Adrenal gland (tissue), 12 donors: ENCODE measurements around the gene IMPA2. TPM values are rescaled to one million over a fixed set of nuclear protein-coding genes. Genes with fewer than 3 reads are reported as not detected.
A peak's percentile ranks its signal among the peaks of the same experiment; 100 is the strongest.

ENCODE experiments used
- DNase-seq, 7 donors: peaks; one replicate each; pipeline ENCODE4 v3.0.0-alpha.2; 2019 to 2020
- H3K27ac ChIP-seq, 5 donors: fragments of 200-600 bp; sonication (generic) in 4 of 5; 1 replicate in 3 of 5; 2 replicates in 2 of 5; pipeline versions ENCODE4 v1.5.1 to v1.8.0; 2016 to 2020; ENCODE audit warnings: mild to moderate bottlenecking in 1 of 5
- H3K27me3 ChIP-seq: fragments of 200-600 bp; 2 replicates; pipeline ENCODE4 v1.8.0; 2021
- H3K36me3 ChIP-seq, 2 donors: fragments of 200-600 bp; replicated peaks in 1 of 2; 1 replicate in 1 of 2; 2 replicates in 1 of 2; pipeline versions ENCODE4 v1.5.1 to v1.8.0; 2018 to 2022
- H3K4me1 ChIP-seq, 2 donors: fragments of 200-600 bp; replicated peaks in 1 of 2; 1 replicate in 1 of 2; 2 replicates in 1 of 2; pipeline versions ENCODE4 v1.5.1 to v1.8.0; 2018 to 2021
- H3K4me3 ChIP-seq, 4 donors: fragments of 200-600 bp; sonication (generic) in 3 of 4; one replicate each; pipeline ENCODE4 v1.5.1; 2016 to 2018
- H3K9me3 ChIP-seq, 3 donors: fragments of 200-600 bp; sonication (generic) in 1 of 3; replicated peaks in 1 of 3; 1 replicate in 2 of 3; 2 replicates in 1 of 3; pipeline versions ENCODE4 v1.5.1 to v1.8.0; 2016 to 2021
- CTCF ChIP-seq, 6 experiments: fragments of 450-650 bp in 4 of 6; fragments of 200-600 bp in 2 of 6; sonication (generic) in 1 of 6; IDR thresholded peaks; 1 replicate in 5 of 6; 2 replicates in 1 of 6; pipeline versions ENCODE4 v1.5.1 to v1.8.0; 2016 to 2021; ENCODE audit warnings: antibody characterized with exemption in 6 of 6, mild to moderate bottlenecking in 2 of 6, moderate library complexity in 1 of 6
- POLR2A ChIP-seq, 2 donors: fragments of 450-650 bp; IDR thresholded peaks; one replicate each; pipeline ENCODE4 v1.6.1; 2017; ENCODE audit warnings: antibody characterized with exemption in 2 of 2, mild to moderate bottlenecking in 2 of 2, moderate library complexity in 1 of 2
- WGBS, 4 donors: extraction: QIAGEN DNeasy Blood & Tissue Kit in 2 of 4; methylation state at CpG; one replicate each; pipeline versions ENCODE4 v1.1.5 to v1.1.7; 2013 to 2017; 5-methylcytosine and 5-hydroxymethylcytosine counted together
- intact Hi-C, 2 donors: fragments of 100-400 bp; cut with DNase I; formaldehyde crosslinking; loops; one replicate each; pipeline versions ENCODE4 v1.14.1 to v1.15.0; 2022 to 2023
- polyA plus RNA-seq, 3 donors: library from polyadenylated mRNA; stranded (reverse); fragments of 200-250 nt in 2 of 3; fragments of 350-450 nt in 1 of 3; fragmentation: Illumina TruSeq in 1 of 3; extraction: RNeasy Lipid Tissue Mini Kit (QIAGEN cat#74804) in 1 of 3; gene quantifications; one replicate each; pipeline ENCODE4 v1.2.3, GENCODE V29; 2013 to 2014
- total RNA-seq, 9 donors: library from RNA; depleted of rRNA in 4 of 9; stranded (reverse); fragments of >200 nt in 4 of 9; fragments of 120-200 nt in 1 of 9; fragmentation: NEBNext Ultra II Directional in 1 of 9; extraction: Animal tissue kit (Norgen Biotek cat#: 25700) in 1 of 9; gene quantifications; one replicate each; pipeline versions ENCODE4 v1.1.0 to v1.2.4, GENCODE V29; 2013 to 2023
- donor health status: healthy with polysubstance abuse.
- donor health status: Bipolar disorder and iron deficiency.
- donor health status: DM: yes; HTN: yes; CAD: no.
- donor health status: DM: no; HTN: no; CAD: no.
- donor health status: DM: no; HTN: no; CAD: no.
- donor health status: DM: yes; HTN: yes; CAD: no.

IMPA2 gene
- total and polyA plus RNA-seq, 12 donors, result 7.9 to 41.3 (median 20.4) TPM

DNA sequence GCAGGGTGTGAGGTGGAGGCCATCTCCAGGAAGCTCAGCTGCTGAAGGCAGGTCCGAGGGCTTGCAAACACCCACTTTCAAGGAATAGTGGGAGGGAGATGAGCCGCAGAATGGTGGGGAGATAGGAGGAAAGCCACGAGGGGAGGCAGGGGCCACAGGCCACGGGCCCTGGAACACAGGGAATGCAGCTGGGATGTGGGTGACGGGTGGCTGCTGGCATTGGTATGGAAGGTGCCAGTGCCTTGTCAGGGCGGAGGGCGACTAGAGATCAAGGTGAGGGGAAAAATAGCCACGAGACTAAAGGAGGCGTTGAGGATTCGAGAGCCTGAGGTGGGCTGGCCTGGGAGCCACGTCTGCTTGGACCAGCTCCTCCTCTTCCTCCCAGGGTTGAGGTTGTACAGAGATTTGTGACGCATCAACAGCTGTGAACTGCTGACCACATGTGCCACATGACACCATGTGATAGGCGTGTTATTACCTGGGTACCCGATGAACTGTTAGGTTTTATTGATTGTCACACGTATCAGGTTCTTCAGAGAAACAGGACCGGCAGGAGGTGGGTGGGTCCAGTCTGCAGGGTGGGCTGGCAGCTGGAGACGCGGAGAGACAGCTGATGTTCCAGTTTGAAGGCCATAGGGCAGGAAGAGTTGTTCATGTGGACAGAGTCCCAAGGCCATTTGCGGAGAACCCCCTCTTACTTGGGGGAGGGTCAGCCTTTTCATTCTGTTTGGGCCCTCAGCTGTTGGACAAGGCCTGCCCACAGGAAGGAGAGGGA lies 9.9 kb downstream of the IMPA2 start:
- WGBS, 4 donors, result 89 to 92% (median 91%) methylated on average over 19 of the region's 19 CpGs
- Histone ChIP-seq H3K27me3 (no peaks in the 10 kb centered on the region), H3K9me3 (no peaks in the 10 kb centered on the region), H3K36me3 (no peaks in the 10 kb centered on the region), H3K27ac (no peak overlapping the region), H3K4me1 (peaks cover 0 to 3% of the 10 kb centered on the region in 2 donors), H3K4me3 (no peak overlapping the region)
- intact Hi-C loops, result no loop called here
- no peak for TF ChIP-seq CTCF (IDR thresholded peaks at IDR 0.05)
- TF ChIP-seq POLR2A (IDR thresholded peaks at IDR 0.05), result no peak
- DNase-seq, result peak in 1 of 7 donors; percentile 7

DNA sequence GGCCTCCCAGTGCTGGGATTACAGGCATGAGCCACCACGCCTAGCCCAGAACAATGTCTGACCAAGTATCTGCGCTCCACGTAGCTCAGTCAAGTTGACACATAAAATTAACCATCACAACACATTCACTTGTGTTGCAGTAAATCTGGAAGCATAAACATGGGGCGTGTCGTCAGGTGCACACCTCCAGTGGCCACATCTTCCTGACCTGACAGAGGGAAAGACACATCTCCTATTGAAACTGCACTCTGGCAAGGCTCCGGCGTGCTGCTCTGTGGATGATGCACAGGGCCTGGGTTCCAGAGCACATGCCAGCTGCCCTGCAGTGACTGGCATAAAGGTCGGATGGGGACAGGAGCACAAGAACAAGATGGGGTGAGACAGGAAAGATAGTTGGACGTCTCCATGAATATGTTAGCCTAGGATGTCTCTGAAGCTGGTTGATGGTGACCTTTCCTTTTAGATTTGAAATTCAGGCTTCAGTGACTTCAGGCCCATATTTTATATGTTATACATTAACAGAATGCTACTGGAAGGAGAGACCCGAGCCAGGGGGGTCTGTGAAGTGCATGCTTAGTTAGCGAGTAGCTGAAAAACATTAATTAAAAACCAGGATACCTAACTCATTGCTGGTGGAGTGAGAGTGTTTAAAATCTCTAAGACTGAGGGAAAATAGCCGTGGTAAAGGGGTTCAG lies 10.9 kb downstream of the IMPA2 start:
- Histone ChIP-seq H3K9me3 (no peaks in the 10 kb centered on the region), H3K27ac (no peak overlapping the region), H3K36me3 (no peaks in the 10 kb centered on the region), H3K4me1 (peaks cover 0 to 3% of the 10 kb centered on the region in 2 donors), H3K4me3 (no peak overlapping the region), H3K27me3 (no peaks in the 10 kb centered on the region)
- DNase-seq, result peak in 1 of 7 donors; percentile 8
- 87 to 92% (median 89%) methylated on average over 10 to 12 of the region's 12 CpGs for WGBS, 4 donors
- intact Hi-C loops, result no loop called here
- no peak for TF ChIP-seq POLR2A (IDR thresholded peaks at IDR 0.05)
- no peak for TF ChIP-seq CTCF (IDR thresholded peaks at IDR 0.05)

DNA sequence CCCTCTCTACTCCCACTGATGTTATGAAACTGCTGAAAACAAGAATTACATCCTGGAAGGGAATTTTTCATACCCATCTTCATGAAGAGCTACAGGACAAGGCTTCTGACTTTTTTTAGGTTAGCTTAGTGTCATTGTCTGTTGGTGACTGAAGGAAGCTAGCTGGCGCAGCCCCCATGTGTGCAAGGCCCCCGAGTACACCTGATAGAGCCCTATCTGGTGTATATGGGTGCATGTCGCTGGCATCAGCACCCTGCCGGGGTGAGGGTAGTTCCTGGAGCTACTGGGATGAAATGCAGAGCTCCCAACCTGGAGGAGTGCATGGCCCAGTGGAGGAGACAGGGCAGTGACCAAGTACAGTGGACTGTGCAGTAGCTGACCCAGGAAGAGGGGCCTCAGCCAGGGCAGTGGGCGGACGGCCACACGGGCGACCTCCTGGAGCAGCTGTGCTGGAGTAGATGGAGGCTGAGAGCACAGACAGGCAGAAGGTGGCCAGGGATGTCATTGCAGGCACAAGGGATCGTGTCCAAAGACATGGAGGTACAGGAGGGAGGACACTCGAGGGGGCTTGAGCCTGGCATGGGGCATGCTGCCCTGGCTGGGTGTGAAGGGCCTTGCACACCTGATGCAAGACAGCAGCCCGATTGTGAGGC lies 12.1 kb downstream of the IMPA2 start:
- TF ChIP-seq POLR2A (IDR thresholded peaks at IDR 0.05), result no peak
- TF ChIP-seq CTCF (IDR thresholded peaks at IDR 0.05), result no peak
- intact Hi-C loops, result no loop called here
- H3K9me3 ChIP-seq, result no peaks in the 10 kb centered on the region
- H3K4me1 ChIP-seq, result peaks cover 0 to 3% of the 10 kb centered on the region in 2 donors
- WGBS, 4 donors, result 85 to 90% (median 88%) methylated on average over 7 to 11 of the region's 11 CpGs
- no peak overlapping the region for H3K4me3 ChIP-seq
- H3K27me3 ChIP-seq, result no peaks in the 10 kb centered on the region
- no peaks in the 10 kb centered on the region for H3K36me3 ChIP-seq
- no peak for DNase-seq
- no peak overlapping the region for H3K27ac ChIP-seq

DNA sequence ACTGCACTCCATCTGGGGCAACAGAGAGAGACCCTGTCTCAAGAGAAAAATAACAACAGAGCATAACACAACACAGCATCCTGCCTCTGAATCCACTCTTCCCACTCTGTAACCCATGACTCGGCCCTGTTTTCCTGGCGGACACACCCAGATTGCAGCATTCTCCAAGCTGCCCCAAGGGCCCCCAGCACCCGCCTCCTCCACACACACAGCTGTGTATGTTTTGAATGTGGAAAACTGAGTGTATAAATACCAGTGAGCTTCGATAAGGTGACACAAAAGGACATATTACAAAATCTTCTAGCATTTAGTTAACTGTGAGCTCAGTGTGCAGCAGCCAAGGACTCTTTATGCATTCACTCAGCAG lies 13.0 kb downstream of the IMPA2 start:
- H3K27ac ChIP-seq, result peak overlapping the region in 1 of 5 donors; percentile 51
- no peaks in the 10 kb centered on the region for H3K27me3 ChIP-seq
- intact Hi-C loops, result loop anchor here (2.0 kb wide), 2 partner anchors 56 to 58 kb away; no protein-coding TSS in a partner anchor
- peaks cover 0 to 3% of the 10 kb centered on the region in 2 donors for H3K4me1 ChIP-seq
- H3K4me3 ChIP-seq, result no peak overlapping the region
- peak in 1 of 7 donors; percentile 43 for DNase-seq
- 58 to 77% (median 66%) methylated on average over 4 of the region's 4 CpGs for WGBS, 4 donors
- H3K9me3 ChIP-seq, result no peaks in the 10 kb centered on the region
- TF ChIP-seq CTCF (IDR thresholded peaks at IDR 0.05) (no peak), POLR2A (IDR thresholded peaks at IDR 0.05) (no peak)
- no peaks in the 10 kb centered on the region for H3K36me3 ChIP-seq
